Lung (tissue), 12 donors: ENCODE data around the gene DYNLT4. TPM values are rescaled to one million over a fixed set of nuclear protein-coding genes. Genes with fewer than 3 reads are reported as not detected.
A peak's percentile ranks its signal among the peaks of the same experiment; 100 is the strongest.

Source experiments
- ATAC-seq: fragments of 200-7000 bp; cut with Tn5 transposase; one replicate; pipeline ENCODE4 v1.9.1; 2020; ENCODE audit warnings: moderate number of reproducible peaks; ENCODE audit not compliant: insufficient read depth, low FRiP score
- DNase-seq, 3 donors: peaks; one replicate each; pipeline ENCODE4 v3.0.0-alpha.2; 2013 to 2017
- H3K27ac ChIP-seq, 2 donors: one replicate each; pipeline ENCODE4 v1.5.1; 2013; ENCODE audit warnings: mild to moderate bottlenecking in 2 of 2, moderate library complexity in 2 of 2, control low read depth in 1 of 2, inconsistent platforms in 1 of 2, low read depth in 1 of 2, low read length in 1 of 2
- H3K27me3 ChIP-seq, 3 donors: one replicate each; pipeline ENCODE4 v1.5.1; 2013; ENCODE audit warnings: low read length in 2 of 3; ENCODE audit not compliant: control insufficient read depth in 3 of 3, insufficient read depth in 3 of 3
- H3K36me3 ChIP-seq, 4 donors: one replicate each; pipeline ENCODE4 v1.5.1; 2013; ENCODE audit warnings: low read length in 4 of 4, mild to moderate bottlenecking in 1 of 4, moderate library complexity in 1 of 4; ENCODE audit not compliant: control insufficient read depth in 4 of 4, insufficient read depth in 4 of 4
- H3K4me1 ChIP-seq, 5 donors: one replicate each; pipeline ENCODE4 v1.5.1; 2013; ENCODE audit warnings: low read length in 5 of 5, mild to moderate bottlenecking in 2 of 5, moderate library complexity in 1 of 5; ENCODE audit not compliant: control insufficient read depth in 5 of 5, insufficient read depth in 5 of 5
- H3K4me3 ChIP-seq: one replicate; pipeline ENCODE4 v1.5.1; 2013; ENCODE audit warnings: mild to moderate bottlenecking, control low read depth, moderate library complexity
- H3K9ac ChIP-seq, 2 donors: one replicate each; pipeline ENCODE4 v1.5.1; 2013; ENCODE audit warnings: low read length in 2 of 2, control low read depth in 1 of 2; ENCODE audit not compliant: insufficient read depth in 1 of 2
- H3K9me3 ChIP-seq, 4 donors: one replicate each; pipeline ENCODE4 v1.5.1; 2013; ENCODE audit warnings: low read length in 3 of 4, mild to moderate bottlenecking in 1 of 4, moderate library complexity in 1 of 4; ENCODE audit not compliant: control insufficient read depth in 4 of 4, insufficient read depth in 3 of 4
- WGBS, 2 donors: extraction: QIAGEN DNeasy Blood & Tissue Kit; methylation state at CpG; one replicate each; pipeline ENCODE4 v1.1.7; 2013; 5-methylcytosine and 5-hydroxymethylcytosine counted together
- polyA plus RNA-seq, 2 donors: library from polyadenylated mRNA; stranded (reverse); fragments of 200-250 nt; gene quantifications; one replicate each; pipeline ENCODE4 v1.2.1, GENCODE V29; 2013
- total RNA-seq, 2 donors: library from RNA; depleted of rRNA in 1 of 2; stranded (reverse); fragments of >200 nt in 1 of 2; gene quantifications; one replicate each; pipeline ENCODE4 v1.2.1, GENCODE V29; 2014 to 2021
- TF ChIP-seq, protein P1 (sequence below): IDR thresholded peaks from 2 replicates; pipeline ENCODE4 v1.5.1; 2012; ENCODE audit warnings: mild to moderate bottlenecking; ENCODE audit errors: control extremely low read depth, extremely low read depth
- donor health status: control.
- donor health status: control.
- donor health status: Bipolar disorder and iron deficiency.
- donor health status: healthy.
- donor health status: DM: yes; HTN: yes; CAD: no.

The DYNLT4 gene
- total and polyA plus RNA-seq, 4 donors = 1.7 to 13.0 (median 4.2) TPM

DNA sequence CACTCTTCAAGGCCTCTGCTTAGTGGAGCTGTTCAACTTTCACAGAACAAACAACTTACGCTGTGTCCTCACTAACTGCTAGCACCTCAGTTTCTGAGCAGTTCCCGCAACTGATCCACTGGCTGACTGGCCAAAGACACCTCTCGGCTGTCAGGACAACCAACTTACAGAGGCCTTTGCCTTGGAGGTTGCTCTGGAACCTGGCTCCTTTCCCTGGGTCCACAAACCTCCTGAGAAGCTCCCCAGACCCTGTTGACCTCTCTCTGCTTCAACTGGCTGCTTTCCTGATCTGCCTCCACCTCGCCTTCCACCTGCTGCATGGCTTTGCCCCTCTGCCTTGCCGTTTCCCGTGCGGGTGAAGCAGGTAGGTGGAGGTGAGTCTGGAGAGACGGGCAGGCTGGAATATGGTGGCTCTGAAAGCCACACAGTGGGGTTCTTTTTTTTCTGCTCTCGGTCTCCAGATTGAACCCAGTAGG is 14.1 kb upstream of the DYNLT4 start:
- Histone ChIP-seq H3K9me3 (no peaks in the 10 kb centered on the region), H3K27ac (peak overlapping the region in 1 of 2 donors; percentile 16), H3K36me3 (no peaks in the 10 kb centered on the region), H3K4me1 (peaks cover 0 to 19% (median 2%) of the 10 kb centered on the region in 5 donors), H3K27me3 (no peaks in the 10 kb centered on the region), H3K9ac (no peak overlapping the region), H3K4me3 (no peak overlapping the region)
- DNase-seq = no peak
- TF ChIP-seq, protein P1, sequence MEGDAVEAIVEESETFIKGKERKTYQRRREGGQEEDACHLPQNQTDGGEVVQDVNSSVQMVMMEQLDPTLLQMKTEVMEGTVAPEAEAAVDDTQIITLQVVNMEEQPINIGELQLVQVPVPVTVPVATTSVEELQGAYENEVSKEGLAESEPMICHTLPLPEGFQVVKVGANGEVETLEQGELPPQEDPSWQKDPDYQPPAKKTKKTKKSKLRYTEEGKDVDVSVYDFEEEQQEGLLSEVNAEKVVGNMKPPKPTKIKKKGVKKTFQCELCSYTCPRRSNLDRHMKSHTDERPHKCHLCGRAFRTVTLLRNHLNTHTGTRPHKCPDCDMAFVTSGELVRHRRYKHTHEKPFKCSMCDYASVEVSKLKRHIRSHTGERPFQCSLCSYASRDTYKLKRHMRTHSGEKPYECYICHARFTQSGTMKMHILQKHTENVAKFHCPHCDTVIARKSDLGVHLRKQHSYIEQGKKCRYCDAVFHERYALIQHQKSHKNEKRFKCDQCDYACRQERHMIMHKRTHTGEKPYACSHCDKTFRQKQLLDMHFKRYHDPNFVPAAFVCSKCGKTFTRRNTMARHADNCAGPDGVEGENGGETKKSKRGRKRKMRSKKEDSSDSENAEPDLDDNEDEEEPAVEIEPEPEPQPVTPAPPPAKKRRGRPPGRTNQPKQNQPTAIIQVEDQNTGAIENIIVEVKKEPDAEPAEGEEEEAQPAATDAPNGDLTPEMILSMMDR = no peak
- 85 to 90% methylated on average over 9 of the region's 9 CpGs for WGBS, 2 donors
- ATAC-seq = no peak

GRCh38 chr1:44820328-44821239 is 13.4 kb upstream of the DYNLT4 start:
- H3K27me3 ChIP-seq = no peaks in the 10 kb centered on the region
- no peaks in the 10 kb centered on the region for H3K36me3 ChIP-seq
- TF ChIP-seq, protein P1 = no peak
- H3K4me1 ChIP-seq = peaks cover 0 to 19% (median 0%) of the 10 kb centered on the region in 5 donors
- no peaks in the 10 kb centered on the region for H3K9me3 ChIP-seq
- ATAC-seq (no peak), DNase-seq (no peak)
- 22% methylated on average over 25 of the region's 25 CpGs for WGBS, 2 donors
- H3K27ac ChIP-seq = peak overlapping the region; percentile 89 to 100
- H3K4me3 ChIP-seq = peak overlapping the region; percentile 17
- peak overlapping the region; percentile 67 to 97 for H3K9ac ChIP-seq

GRCh38 chr1:44819608-44820327 is 12.6 kb upstream of the DYNLT4 start:
- Histone ChIP-seq H3K4me3 (peak overlapping the region; percentile 22), H3K27me3 (no peaks in the 10 kb centered on the region), H3K27ac (peak overlapping the region; percentile 89 to 100), H3K36me3 (no peaks in the 10 kb centered on the region), H3K9ac (peak overlapping the region; percentile 67 to 97), H3K9me3 (no peaks in the 10 kb centered on the region), H3K4me1 (peaks cover 0 to 19% (median 1%) of the 10 kb centered on the region in 5 donors)
- TF ChIP-seq, protein P1 = no peak
- DNase-seq (peak; percentile 80 to 96 (median 92)), ATAC-seq (peak; percentile 88)
- 0% methylated on average over 33 of the region's 33 CpGs for WGBS, 2 donors
